ENCODE results near the gene TSPAN9. TPM values are rescaled to one million over a fixed set of nuclear protein-coding genes. Genes with fewer than 3 reads are reported as not detected.

TSPAN9 gene
- total RNA-seq, 1 experiment from 2014 or later = 9.6 TPM

GRCh38 chr12:3236345-3237187 is 159.4 kb downstream of the TSPAN9 start:
- intact Hi-C loops (cut with micrococcal nuclease; ENCODE audit: unreplicated experiment) = loop anchor here (1.0 to 2.0 kb wide), 3 partner anchors 36 to 68 kb away; no protein-coding TSS in a partner anchor
- TF ChIP-seq CTCF (conservative IDR thresholded peaks at IDR 0.05) = no peak
- TF ChIP-seq EZH2 (IDR thresholded peaks at IDR 0.05; ENCODE audit: low read depth) = no peak
- no peaks in the 10 kb centered on the region for H3F3A ChIP-seq (ENCODE audit: insufficient read depth, low read depth)
- H3K4me3 ChIP-seq = no peak overlapping the region; the same call in 1 of the 2 replicates
- no peaks in the 10 kb centered on the region for H3K9me3 ChIP-seq (ENCODE audit: insufficient read depth, low read depth)
- H3K27ac ChIP-seq = 0 out of 2 replicates have a peak overlapping the region, but pooled peaks have one; percentile 1
- H3K4me2 ChIP-seq = peak overlapping the region; percentile 43
- H4K20me1 ChIP-seq (ENCODE audit: insufficient read depth) = no peaks in the 10 kb centered on the region
- ChIA-PET CTCF (no interaction called here), POLR2A (ENCODE audit: unreplicated experiment) (interaction anchor here (0.5 kb wide), 1 partner anchor 158 kb away, joined by 4 read pairs; no protein-coding TSS in a partner anchor)
- H3K4me1 ChIP-seq (replicated peaks; ENCODE audit: insufficient read depth) = 0 out of 2 replicates have a peak, but pooled peaks cover 8% of the 10 kb centered on the region
- H3K9me2 ChIP-seq (ENCODE audit: insufficient read depth) = no peaks in the 10 kb centered on the region
- H3K79me2 ChIP-seq (ENCODE audit: low read depth) = no peaks in the 10 kb centered on the region
- no peaks in the 10 kb centered on the region for H3K36me3 ChIP-seq (ENCODE audit: low read depth)
- BruUV-seq (replicated peaks) = no TSS peak
- H2AFZ ChIP-seq = no peak overlapping the region
- peaks cover 29% of the 10 kb centered on the region for H3K27me3 ChIP-seq (ENCODE audit: insufficient read depth, low read depth)
- DNase-seq = peak; percentile 72 to 88

GRCh38 chr12:3238196-3238595 is 161.0 kb downstream of the TSPAN9 start:
- no peaks in the 10 kb centered on the region for H3K79me2 ChIP-seq (ENCODE audit: low read depth)
- no peak overlapping the region for H2AFZ ChIP-seq
- intact Hi-C loops (cut with micrococcal nuclease; ENCODE audit: unreplicated experiment) = no loop called here
- 0 out of 2 replicates have a peak, but pooled peaks cover 8% of the 10 kb centered on the region for H3K4me1 ChIP-seq (replicated peaks; ENCODE audit: insufficient read depth)
- DNase-seq = no peak
- no peaks in the 10 kb centered on the region for H3K9me3 ChIP-seq (ENCODE audit: insufficient read depth, low read depth)
- no peaks in the 10 kb centered on the region for H3K36me3 ChIP-seq (ENCODE audit: low read depth)
- POLR2A ChIA-PET (ENCODE audit: unreplicated experiment) = interaction anchor here (0.6 kb wide), 1 partner anchor 420 kb away, joined by 3 read pairs; no protein-coding TSS in a partner anchor
- no peaks in the 10 kb centered on the region for H3F3A ChIP-seq (ENCODE audit: insufficient read depth, low read depth)
- H3K27me3 ChIP-seq (ENCODE audit: insufficient read depth, low read depth) = peaks cover 26% of the 10 kb centered on the region
- no peaks in the 10 kb centered on the region for H3K9me2 ChIP-seq (ENCODE audit: insufficient read depth)
- TF ChIP-seq CTCF (conservative IDR thresholded peaks at IDR 0.05) (no peak), EZH2 (IDR thresholded peaks at IDR 0.05; ENCODE audit: low read depth) (no peak)
- no peaks in the 10 kb centered on the region for H4K20me1 ChIP-seq (ENCODE audit: insufficient read depth)
- H3K27ac ChIP-seq = no peak overlapping the region
- no TSS peak for BruUV-seq (replicated peaks)
- CTCF ChIA-PET = no interaction called here
- no peak overlapping the region for H3K4me2 ChIP-seq
- no peak overlapping the region for H3K4me3 ChIP-seq

- Histone ChIP-seq H3K79me2 (ENCODE audit: low read depth) (no peaks in the 10 kb centered on the region), H2AFZ (no peak overlapping the region), H3K27me3 (ENCODE audit: insufficient read depth, low read depth) (peaks cover 25% of the 10 kb centered on the region), H3K4me2 (no peak overlapping the region), H3K9me3 (ENCODE audit: insufficient read depth, low read depth) (no peaks in the 10 kb centered on the region), H3K4me3 (no peak overlapping the region), H3K4me1 (replicated peaks; ENCODE audit: insufficient read depth) (0 out of 2 replicates have a peak, but pooled peaks cover under 1% of the 10 kb centered on the region), H3K27ac (no peak overlapping the region), H4K20me1 (ENCODE audit: insufficient read depth) (no peaks in the 10 kb centered on the region), H3K36me3 (ENCODE audit: low read depth) (no peaks in the 10 kb centered on the region), H3F3A (ENCODE audit: insufficient read depth, low read depth) (no peaks in the 10 kb centered on the region), H3K9me2 (ENCODE audit: insufficient read depth) (no peaks in the 10 kb centered on the region)
- ChIA-PET CTCF (no interaction called here), POLR2A (ENCODE audit: unreplicated experiment) (interaction anchor here (0.6 kb wide), 1 partner anchor 44 kb away, joined by 5 read pairs; no protein-coding TSS in a partner anchor)
- intact Hi-C loops (cut with micrococcal nuclease; ENCODE audit: unreplicated experiment) = no loop called here
- DNase-seq = no peak
- TF ChIP-seq EZH2 (IDR thresholded peaks at IDR 0.05; ENCODE audit: low read depth) (no peak), CTCF (conservative IDR thresholded peaks at IDR 0.05) (no peak)
- BruUV-seq (replicated peaks) = no TSS peak
Observed at GRCh38 chr12:3241621-3242020, 164.4 kb downstream of the TSPAN9 start.
